Measurements from ENCODE around the gene TEX2.

DNA sequence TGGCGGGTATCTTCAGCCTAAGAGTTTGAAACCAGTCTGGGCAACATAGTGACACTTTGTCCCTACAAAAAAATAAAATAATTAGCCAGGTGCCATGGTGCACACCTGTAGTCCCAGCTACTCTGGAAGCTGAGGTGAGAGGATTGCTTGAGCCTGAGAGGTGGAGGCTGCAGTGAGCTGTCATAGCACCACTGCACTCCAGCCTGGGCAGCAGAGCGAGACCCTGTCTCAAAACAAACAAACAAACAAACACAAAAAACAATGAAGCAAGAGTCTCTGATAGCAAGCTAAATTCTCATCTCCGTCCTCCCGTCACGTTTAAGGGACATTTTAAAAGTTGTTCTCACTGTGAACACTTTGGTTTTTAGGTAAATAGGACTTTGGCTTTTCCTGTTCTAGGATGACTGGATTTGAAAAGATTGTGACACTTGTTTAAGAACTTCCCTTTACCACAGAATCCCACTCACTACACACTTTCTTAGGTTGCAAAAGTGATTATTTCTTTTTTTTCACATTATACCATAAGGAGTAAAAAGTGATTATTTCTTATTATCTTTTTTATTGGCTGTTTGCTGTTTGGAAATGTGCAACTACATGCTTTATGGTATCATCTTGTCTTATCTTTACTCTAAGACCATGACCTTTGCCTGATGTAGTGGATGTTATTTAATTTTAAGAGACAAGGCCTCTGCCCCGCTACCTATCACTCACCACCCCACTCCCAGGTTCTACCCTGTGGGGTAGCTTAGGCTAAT is 128.7 kb downstream of the TEX2 start:
- TF ChIP-seq, protein P1, sequence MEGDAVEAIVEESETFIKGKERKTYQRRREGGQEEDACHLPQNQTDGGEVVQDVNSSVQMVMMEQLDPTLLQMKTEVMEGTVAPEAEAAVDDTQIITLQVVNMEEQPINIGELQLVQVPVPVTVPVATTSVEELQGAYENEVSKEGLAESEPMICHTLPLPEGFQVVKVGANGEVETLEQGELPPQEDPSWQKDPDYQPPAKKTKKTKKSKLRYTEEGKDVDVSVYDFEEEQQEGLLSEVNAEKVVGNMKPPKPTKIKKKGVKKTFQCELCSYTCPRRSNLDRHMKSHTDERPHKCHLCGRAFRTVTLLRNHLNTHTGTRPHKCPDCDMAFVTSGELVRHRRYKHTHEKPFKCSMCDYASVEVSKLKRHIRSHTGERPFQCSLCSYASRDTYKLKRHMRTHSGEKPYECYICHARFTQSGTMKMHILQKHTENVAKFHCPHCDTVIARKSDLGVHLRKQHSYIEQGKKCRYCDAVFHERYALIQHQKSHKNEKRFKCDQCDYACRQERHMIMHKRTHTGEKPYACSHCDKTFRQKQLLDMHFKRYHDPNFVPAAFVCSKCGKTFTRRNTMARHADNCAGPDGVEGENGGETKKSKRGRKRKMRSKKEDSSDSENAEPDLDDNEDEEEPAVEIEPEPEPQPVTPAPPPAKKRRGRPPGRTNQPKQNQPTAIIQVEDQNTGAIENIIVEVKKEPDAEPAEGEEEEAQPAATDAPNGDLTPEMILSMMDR (IDR thresholded peaks at IDR 0.05; ENCODE audit: insufficient read depth, low read length): no peak
- TF ChIP-seq POLR2AphosphoS5 (IDR thresholded peaks at IDR 0.05; ENCODE audit: low read depth) (no peak), SPI1 (IDR thresholded peaks at IDR 0.05; ENCODE audit: borderline replicate concordance, low read depth) (no peak), GABPA (IDR thresholded peaks at IDR 0.05; ENCODE audit: low read depth) (no peak)
- TF ChIP-seq, protein P2, sequence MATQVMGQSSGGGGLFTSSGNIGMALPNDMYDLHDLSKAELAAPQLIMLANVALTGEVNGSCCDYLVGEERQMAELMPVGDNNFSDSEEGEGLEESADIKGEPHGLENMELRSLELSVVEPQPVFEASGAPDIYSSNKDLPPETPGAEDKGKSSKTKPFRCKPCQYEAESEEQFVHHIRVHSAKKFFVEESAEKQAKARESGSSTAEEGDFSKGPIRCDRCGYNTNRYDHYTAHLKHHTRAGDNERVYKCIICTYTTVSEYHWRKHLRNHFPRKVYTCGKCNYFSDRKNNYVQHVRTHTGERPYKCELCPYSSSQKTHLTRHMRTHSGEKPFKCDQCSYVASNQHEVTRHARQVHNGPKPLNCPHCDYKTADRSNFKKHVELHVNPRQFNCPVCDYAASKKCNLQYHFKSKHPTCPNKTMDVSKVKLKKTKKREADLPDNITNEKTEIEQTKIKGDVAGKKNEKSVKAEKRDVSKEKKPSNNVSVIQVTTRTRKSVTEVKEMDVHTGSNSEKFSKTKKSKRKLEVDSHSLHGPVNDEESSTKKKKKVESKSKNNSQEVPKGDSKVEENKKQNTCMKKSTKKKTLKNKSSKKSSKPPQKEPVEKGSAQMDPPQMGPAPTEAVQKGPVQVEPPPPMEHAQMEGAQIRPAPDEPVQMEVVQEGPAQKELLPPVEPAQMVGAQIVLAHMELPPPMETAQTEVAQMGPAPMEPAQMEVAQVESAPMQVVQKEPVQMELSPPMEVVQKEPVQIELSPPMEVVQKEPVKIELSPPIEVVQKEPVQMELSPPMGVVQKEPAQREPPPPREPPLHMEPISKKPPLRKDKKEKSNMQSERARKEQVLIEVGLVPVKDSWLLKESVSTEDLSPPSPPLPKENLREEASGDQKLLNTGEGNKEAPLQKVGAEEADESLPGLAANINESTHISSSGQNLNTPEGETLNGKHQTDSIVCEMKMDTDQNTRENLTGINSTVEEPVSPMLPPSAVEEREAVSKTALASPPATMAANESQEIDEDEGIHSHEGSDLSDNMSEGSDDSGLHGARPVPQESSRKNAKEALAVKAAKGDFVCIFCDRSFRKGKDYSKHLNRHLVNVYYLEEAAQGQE (IDR thresholded peaks at IDR 0.05; ENCODE audit: insufficient replicate concordance, low read depth): no peak

Data from HL-60 (cell line).